GM23338 (cell line): Measurements from ENCODE around the gene TMEM158. TPM values are rescaled to one million over a fixed set of nuclear protein-coding genes. Genes with fewer than 3 reads are reported as not detected.

ENCODE experiments used
- ATAC-seq: fragments of 200-7000 bp; cut with Tn5 transposase; 3 replicates; pipeline ENCODE4 v1.9.1; 2020
- DNase-seq: peaks from one replicate; pipeline ENCODE4 v3.0.0-alpha.2; 2015; ENCODE audit warnings: low spot score
- H2AFZ ChIP-seq: fragments of 200-600 bp; sonication (generic); 2 replicates; pipeline ENCODE4 v1.8.0; 2016; ENCODE audit warnings: antibody characterized with exemption, mild to moderate bottlenecking, moderate library complexity
- H3F3A ChIP-seq: fragments of 200-600 bp; sonication (generic); replicated peaks from 2 replicates; pipeline ENCODE4 v1.8.0; 2017; ENCODE audit warnings: antibody characterized with exemption, mixed run types, low read depth
- H3K27ac ChIP-seq: fragments of 200-600 bp; sonication (generic); 2 replicates; pipeline ENCODE4 v1.6.1; 2016; ENCODE audit warnings: low read depth
- H3K27me3 ChIP-seq: fragments of 200-600 bp; sonication (generic); 2 replicates; pipeline ENCODE4 v1.8.0; 2016; ENCODE audit warnings: mild to moderate bottlenecking, mixed run types, moderate library complexity; ENCODE audit not compliant: insufficient read depth
- H3K36me3 ChIP-seq: fragments of 200-600 bp; sonication (generic); 2 replicates; pipeline ENCODE4 v1.8.0; 2016; ENCODE audit warnings: mild to moderate bottlenecking; ENCODE audit not compliant: insufficient read depth
- H3K4me1 ChIP-seq: fragments of 200-600 bp; sonication (generic); 2 replicates; pipeline ENCODE4 v1.8.0; 2016; ENCODE audit warnings: mild to moderate bottlenecking, moderate library complexity; ENCODE audit not compliant: insufficient read depth
- H3K4me2 ChIP-seq: fragments of 200-600 bp; sonication (generic); 2 replicates; pipeline ENCODE4 v1.7.1; 2017; ENCODE audit warnings: mixed run types
- H3K4me3 ChIP-seq: fragments of 200-600 bp; sonication (generic); 2 replicates; pipeline ENCODE4 v1.6.1; 2016; ENCODE audit warnings: mixed run types
- H3K79me2 ChIP-seq: fragments of 200-600 bp; sonication (generic); replicated peaks from 2 replicates; pipeline ENCODE4 v1.8.0; 2017; ENCODE audit warnings: mild to moderate bottlenecking; ENCODE audit not compliant: insufficient read depth
- H3K9me2 ChIP-seq: fragments of 200-600 bp; sonication (generic); 2 replicates; pipeline ENCODE4 v1.8.0; 2017; ENCODE audit not compliant: insufficient read depth
- H4K20me1 ChIP-seq: fragments of 200-600 bp; sonication (generic); replicated peaks from 2 replicates; pipeline ENCODE4 v1.8.0; 2017; ENCODE audit warnings: mild to moderate bottlenecking; ENCODE audit not compliant: insufficient read depth
- H3K27ac Mint-ChIP-seq: 2 replicates; pipeline ENCODE4 v1.8.0; 2020; ENCODE audit warnings: inconsistent platforms, mild to moderate bottlenecking, moderate library complexity, mixed read lengths
- H3K27me3 Mint-ChIP-seq: 3 replicates; pipeline ENCODE4 v1.8.0; 2022; ENCODE audit warnings: low read depth, mild to moderate bottlenecking, moderate library complexity, mixed read lengths, inconsistent platforms; ENCODE audit not compliant: insufficient read depth, poor library complexity
- H3K36me3 Mint-ChIP-seq: 3 replicates; pipeline ENCODE4 v1.8.0; 2021; ENCODE audit warnings: low read depth, mild to moderate bottlenecking, inconsistent platforms, moderate library complexity, mixed read lengths
- H3K4me1 Mint-ChIP-seq: 3 replicates; pipeline ENCODE4 v1.8.0; 2020; ENCODE audit warnings: mild to moderate bottlenecking, inconsistent platforms, mixed read lengths
- H3K4me3 Mint-ChIP-seq: 3 replicates; pipeline ENCODE4 v1.8.0; 2021; ENCODE audit warnings: moderate library complexity, mild to moderate bottlenecking, inconsistent platforms, mixed read lengths
- H3K9me3 Mint-ChIP-seq: 3 replicates; pipeline ENCODE4 v1.8.0; 2020; ENCODE audit warnings: moderate library complexity, mild to moderate bottlenecking, inconsistent platforms, mixed read lengths
- CREB1 ChIP-seq: fragments of 250-450 bp; sonication (Bioruptor Pico); IDR thresholded peaks from 2 replicates; pipeline ENCODE4 v1.5.0; 2020; ENCODE audit warnings: low read depth, mild to moderate bottlenecking, moderate library complexity
- CTCF ChIP-seq, 2 experiments: fragments of 200-600 bp in 1 of 2; sonication (generic) in 1 of 2; conservative IDR thresholded peaks; 2 replicates each; pipeline versions ENCODE4 v1.5.1 to v1.6.1; 2016 to 2017; ENCODE audit warnings: antibody characterized with exemption in 2 of 2, low read depth in 2 of 2, mild to moderate bottlenecking in 2 of 2, moderate library complexity in 1 of 2
- EZH2 ChIP-seq: fragments of 200-600 bp; sonication (generic); IDR thresholded peaks from one replicate; pipeline ENCODE4 v1.8.0; 2017; ENCODE audit warnings: antibody characterized with exemption, mild to moderate bottlenecking, low read depth; ENCODE audit not compliant: unreplicated experiment
- EZH2phosphoT487 ChIP-seq: fragments of 200-600 bp; sonication (generic); IDR thresholded peaks from one replicate; pipeline ENCODE4 v1.8.1; 2018; ENCODE audit warnings: antibody characterized with exemption; ENCODE audit not compliant: unreplicated experiment
- NANOG ChIP-seq: IDR thresholded peaks from 2 replicates; pipeline ENCODE4 v1.6.1; 2016; ENCODE audit warnings: antibody characterized with exemption, borderline replicate concordance
- POLR2AphosphoS5 ChIP-seq: IDR thresholded peaks from 2 replicates; pipeline ENCODE4 v1.6.1; 2016; ENCODE audit warnings: antibody characterized with exemption, low read depth
- REST ChIP-seq: IDR thresholded peaks from one replicate; pipeline ENCODE4 v1.6.1; 2018; ENCODE audit warnings: antibody characterized with exemption; ENCODE audit not compliant: unreplicated experiment
- STAT1 ChIP-seq: IDR thresholded peaks from one replicate; pipeline ENCODE4 v1.6.1; 2016; ENCODE audit warnings: antibody characterized with exemption; ENCODE audit not compliant: unreplicated experiment
- ZNF114 ChIP-seq: fragments of 250-450 bp; sonication (Bioruptor Pico); IDR thresholded peaks from 2 replicates; pipeline ENCODE4 v1.5.0; 2020; ENCODE audit warnings: mild to moderate bottlenecking, moderate library complexity
- ZNF331 ChIP-seq: fragments of 250-450 bp; sonication (Bioruptor Pico); IDR thresholded peaks from 2 replicates; pipeline ENCODE4 v1.5.0; 2020; ENCODE audit warnings: low read depth, mild to moderate bottlenecking, moderate library complexity
- polyA plus RNA-seq: library from polyadenylated mRNA; unstranded; fragments of >200 nt; fragmentation: Nextera tagmentation; extraction: Ambion mirVana; gene quantifications from 2 replicates; pipeline ENCODE4 v1.2.1, GENCODE V29; 2016
- total RNA-seq: library from RNA; depleted of rRNA; stranded (reverse); fragments of >200 nt; shearing (Covaris generic); gene quantifications from 2 replicates; pipeline ENCODE4 v1.2.3, GENCODE V29; 2014

Gene TMEM158
- total and polyA plus RNA-seq, 2 experiments from 2014 or later, result 9.6 to 16.9 TPM

GRCh38 chr3:45186871-45187270, 39.2 kb downstream of the TMEM158 start:
- Mint-ChIP-seq H3K4me3 (no peak overlapping the region), H3K4me1 (peaks cover 11% of the 10 kb centered on the region), H3K27me3 (peaks cover 19% of the 10 kb centered on the region), H3K9me3 (no peaks in the 10 kb centered on the region), H3K27ac (no peak overlapping the region), H3K36me3 (no peaks in the 10 kb centered on the region)
- no peaks in the 10 kb centered on the region for H3K27me3 ChIP-seq
- no peaks in the 10 kb centered on the region for H4K20me1 ChIP-seq
- no peak for ATAC-seq
- H3K4me1 ChIP-seq, result peaks cover 15% of the 10 kb centered on the region; the same call in 1 of the 2 replicates
- no peak overlapping the region for H3K4me3 ChIP-seq
- H3K36me3 ChIP-seq, result no peaks in the 10 kb centered on the region
- H3K9me2 ChIP-seq, result no peaks in the 10 kb centered on the region
- no peak overlapping the region for H2AFZ ChIP-seq
- no peaks in the 10 kb centered on the region for H3K79me2 ChIP-seq
- no peak overlapping the region for H3K27ac ChIP-seq
- H3K4me2 ChIP-seq, result no peak overlapping the region
- no peaks in the 10 kb centered on the region for H3F3A ChIP-seq
- TF ChIP-seq CREB1 (CRISPR knock-in tag) (no peak), EZH2phosphoT487 (no peak)
- no peak for DNase-seq

GRCh38 chr3:45185461-45185860, 40.6 kb downstream of the TMEM158 start:
- Mint-ChIP-seq H3K27me3 (peaks cover 20% of the 10 kb centered on the region), H3K9me3 (no peaks in the 10 kb centered on the region), H3K4me3 (no peak overlapping the region), H3K36me3 (no peaks in the 10 kb centered on the region), H3K4me1 (peaks cover 11% of the 10 kb centered on the region), H3K27ac (no peak overlapping the region)
- Histone ChIP-seq H3K4me2 (no peak overlapping the region), H3K36me3 (no peaks in the 10 kb centered on the region), H3K4me1 (peaks cover 15% of the 10 kb centered on the region; the same call in 1 of the 2 replicates), H3F3A (no peaks in the 10 kb centered on the region), H3K27ac (no peak overlapping the region), H3K27me3 (no peaks in the 10 kb centered on the region), H3K79me2 (no peaks in the 10 kb centered on the region), H3K4me3 (no peak overlapping the region), H3K9me2 (no peaks in the 10 kb centered on the region), H2AFZ (no peak overlapping the region), H4K20me1 (no peaks in the 10 kb centered on the region)
- DNase-seq (no peak), ATAC-seq (no peak)
- TF ChIP-seq EZH2 (no peak), CTCF (conservative IDR thresholded peaks at IDR 0.05; ENCODE audit: low read depth in 2 of 2) (no peak), POLR2AphosphoS5 (no peak), ZNF331 (CRISPR knock-in tag) (no peak), ZNF114 (CRISPR knock-in tag) (no peak), NANOG (no peak)

- ATAC-seq (no peak), DNase-seq (no peak)
- Mint-ChIP-seq H3K36me3 (no peaks in the 10 kb centered on the region), H3K27me3 (peaks cover 18% of the 10 kb centered on the region), H3K4me1 (peaks cover 11% of the 10 kb centered on the region), H3K27ac (no peak overlapping the region), H3K9me3 (no peaks in the 10 kb centered on the region), H3K4me3 (no peak overlapping the region)
- H2AFZ ChIP-seq, result no peak overlapping the region
- peaks cover 15% of the 10 kb centered on the region; the same call in 1 of the 2 replicates for H3K4me1 ChIP-seq
- no peaks in the 10 kb centered on the region for H3K27me3 ChIP-seq
- no peaks in the 10 kb centered on the region for H3F3A ChIP-seq
- no peaks in the 10 kb centered on the region for H3K9me2 ChIP-seq
- H3K4me3 ChIP-seq, result no peak overlapping the region
- no peak overlapping the region for H3K27ac ChIP-seq
- H3K36me3 ChIP-seq, result no peaks in the 10 kb centered on the region
- H3K4me2 ChIP-seq, result no peak overlapping the region
- H3K79me2 ChIP-seq, result no peaks in the 10 kb centered on the region
- no peaks in the 10 kb centered on the region for H4K20me1 ChIP-seq
- TF ChIP-seq STAT1 (no peak), EZH2phosphoT487 (no peak), REST (no peak), POLR2AphosphoS5 (no peak), CREB1 (CRISPR knock-in tag) (no peak), ZNF331 (CRISPR knock-in tag) (no peak), EZH2 (no peak), CTCF (conservative IDR thresholded peaks at IDR 0.05; ENCODE audit: low read depth in 2 of 2) (no peak), ZNF114 (CRISPR knock-in tag) (no peak)
Observed at GRCh38 chr3:45185052-45185451, 41.0 kb downstream of the TMEM158 start.
